WTC11 (cell line): Measurements from ENCODE around the gene ACTA1. TPM values are rescaled to one million over a fixed set of nuclear protein-coding genes. Genes with fewer than 3 reads are reported as not detected.

Experiments used
- ATAC-seq: fragments of 200-7000 bp; cut with Tn5 transposase; 2 replicates; pipeline ENCODE4 v1.10.0; 2021; ENCODE audit warnings: mild to moderate bottlenecking, moderate library complexity
- CTCF ChIA-PET: fragments of 300-600 bp; sonication (Branson Sonifier 250); formaldehyde crosslinking; loops from one replicate; lab custom pipeline; 2021; ENCODE audit warnings: antibody characterized with exemption; lab: Charles Lee
- POLR2A ChIA-PET: fragments of 350-600 bp; sonication (Branson Sonifier 250); formaldehyde crosslinking; loops from one replicate; lab custom pipeline; 2021; ENCODE audit warnings: antibody characterized with exemption; lab: Charles Lee
- DNase-seq: peaks from one replicate; pipeline ENCODE4 v3.0.0; 2021; ENCODE audit warnings: low spot score
- H3K27ac Mint-ChIP-seq: 2 replicates; pipeline ENCODE4 v1.8.0; 2021; ENCODE audit warnings: mixed read lengths
- H3K27me3 Mint-ChIP-seq: 2 replicates; pipeline ENCODE4 v1.8.0; 2021; ENCODE audit warnings: low read depth, mild to moderate bottlenecking, moderate library complexity, mixed read lengths
- H3K36me3 Mint-ChIP-seq: 2 replicates; pipeline ENCODE4 v1.8.0; 2021; ENCODE audit warnings: mixed read lengths
- H3K4me1 Mint-ChIP-seq: 2 replicates; pipeline ENCODE4 v1.8.0; 2022; ENCODE audit warnings: mixed read lengths
- H3K4me3 Mint-ChIP-seq: 2 replicates; pipeline ENCODE4 v1.8.0; 2021; ENCODE audit warnings: mild to moderate bottlenecking, moderate library complexity, mixed read lengths
- H3K9me3 Mint-ChIP-seq: 2 replicates; pipeline ENCODE4 v1.8.0; 2021; ENCODE audit warnings: mixed read lengths
- ARID4B ChIP-seq: sonication (generic); formaldehyde crosslinking; IDR thresholded peaks from 2 replicates; pipeline ENCODE4 v1.8.0; 2023; ENCODE audit warnings: missing genetic modification reagents, mild to moderate bottlenecking, borderline replicate concordance
- E2F5 ChIP-seq: sonication (generic); formaldehyde crosslinking; IDR thresholded peaks from 2 replicates; pipeline ENCODE4 v1.8.1; 2022; ENCODE audit warnings: mild to moderate bottlenecking, moderate library complexity, missing genetic modification reagents
- ELF4 ChIP-seq: sonication (generic); formaldehyde crosslinking; IDR thresholded peaks from 2 replicates; pipeline ENCODE4 v1.8.1; 2022; ENCODE audit warnings: low read depth, mild to moderate bottlenecking, moderate library complexity, missing genetic modification reagents
- FOXP1 ChIP-seq: sonication (generic); formaldehyde crosslinking; IDR thresholded peaks from 2 replicates; pipeline ENCODE4 v1.8.0; 2022; ENCODE audit warnings: missing genetic modification reagents, mild to moderate bottlenecking, moderate library complexity, borderline replicate concordance
- KAT7 ChIP-seq: sonication (generic); formaldehyde crosslinking; IDR thresholded peaks from 2 replicates; pipeline ENCODE4 v1.8.1; 2023; ENCODE audit warnings: missing genetic modification reagents, mild to moderate bottlenecking, borderline replicate concordance
- MAX ChIP-seq: sonication (generic); formaldehyde crosslinking; IDR thresholded peaks from 2 replicates; pipeline ENCODE4 v1.8.0; 2022; ENCODE audit warnings: mild to moderate bottlenecking, missing genetic modification reagents
- MXD4 ChIP-seq: fragments of 250-450 bp; sonication (Bioruptor Pico); IDR thresholded peaks from 2 replicates; pipeline ENCODE4 v1.8.0; 2021; ENCODE audit warnings: mild to moderate bottlenecking, moderate library complexity, borderline replicate concordance
- MYBL2 ChIP-seq: sonication (generic); formaldehyde crosslinking; IDR thresholded peaks from 2 replicates; pipeline ENCODE4 v1.8.1; 2023; ENCODE audit warnings: mild to moderate bottlenecking, moderate library complexity, missing genetic modification reagents
- PRDM15 ChIP-seq: sonication (generic); formaldehyde crosslinking; IDR thresholded peaks from 2 replicates; pipeline ENCODE4 v1.8.0; 2022; ENCODE audit warnings: missing genetic modification reagents
- PRRX2 ChIP-seq: fragments of 250-450 bp; sonication (Bioruptor Pico); IDR thresholded peaks from 2 replicates; pipeline ENCODE4 v1.8.0; 2021; ENCODE audit warnings: mild to moderate bottlenecking
- RELA ChIP-seq: sonication (generic); formaldehyde crosslinking; IDR thresholded peaks from 2 replicates; pipeline ENCODE4 v1.8.1; 2022; ENCODE audit warnings: missing genetic modification reagents, mild to moderate bottlenecking, borderline replicate concordance
- SMAD4 ChIP-seq: sonication (generic); formaldehyde crosslinking; IDR thresholded peaks from 2 replicates; pipeline ENCODE4 v1.8.0; 2022; ENCODE audit warnings: mild to moderate bottlenecking, missing genetic modification reagents
- TCF7 ChIP-seq: sonication (generic); formaldehyde crosslinking; IDR thresholded peaks from 2 replicates; pipeline ENCODE4 v1.8.0; 2022; ENCODE audit warnings: mild to moderate bottlenecking, low read depth, missing genetic modification reagents, moderate library complexity
- TEAD1 ChIP-seq: sonication (generic); formaldehyde crosslinking; IDR thresholded peaks from 2 replicates; pipeline ENCODE4 v1.8.0; 2022; ENCODE audit warnings: mild to moderate bottlenecking, missing genetic modification reagents
- ZNF138 ChIP-seq: sonication (generic); formaldehyde crosslinking; conservative IDR thresholded peaks from 2 replicates; pipeline ENCODE4 v1.8.1; 2022; ENCODE audit warnings: mild to moderate bottlenecking, moderate library complexity, missing genetic modification reagents
- ZNF219 ChIP-seq: sonication (generic); formaldehyde crosslinking; IDR thresholded peaks from 2 replicates; pipeline ENCODE4 v1.8.0; 2023; ENCODE audit warnings: missing genetic modification reagents, mild to moderate bottlenecking, borderline replicate concordance
- ZNF232 ChIP-seq: sonication (generic); formaldehyde crosslinking; IDR thresholded peaks from 2 replicates; pipeline ENCODE4 v1.8.0; 2022; ENCODE audit warnings: mild to moderate bottlenecking, missing genetic modification reagents
- ZNF423 ChIP-seq: fragments of 250-450 bp; sonication (Bioruptor Pico); IDR thresholded peaks from 2 replicates; pipeline ENCODE4 v2.1.2; 2022; ENCODE audit warnings: mild to moderate bottlenecking, moderate library complexity
- total RNA-seq: library from RNA; stranded (reverse); gene quantifications from 3 replicates; pipeline ENCODE4 v1.2.3, GENCODE V29; 2021

Gene ACTA1
- total RNA-seq, 1 experiment from 2014 or later, result 1.5 TPM

GRCh38 chr1:229408458-229409037 is 25.3 kb downstream of the ACTA1 start (continued):
- TF ChIP-seq RELA (no peak), PRRX2 (CRISPR knock-in tag) (no peak), ZNF232 (no peak), PRDM15 (CRISPR knock-in tag) (no peak), E2F5 (no peak), MXD4 (CRISPR knock-in tag) (no peak), ELF4 (CRISPR knock-in tag) (no peak)

GRCh38 chr1:229407206-229408026 is 26.5 kb downstream of the ACTA1 start:
- POLR2A ChIA-PET, result interaction anchor here (1.6 kb wide), 1 partner anchor 23 kb away, joined by 6 read pairs; no protein-coding TSS in a partner anchor
- no peak overlapping the region for H3K27ac Mint-ChIP-seq
- DNase-seq, result peak; percentile 32
- peak overlapping the region; percentile 85 for H3K4me3 Mint-ChIP-seq
- H3K27me3 Mint-ChIP-seq, result peaks cover 86% of the 10 kb centered on the region
- ATAC-seq, result peak; percentile 10
- H3K9me3 Mint-ChIP-seq, result no peaks in the 10 kb centered on the region
- peaks cover 37% of the 10 kb centered on the region for H3K4me1 Mint-ChIP-seq
- TF ChIP-seq MAX (CRISPR knock-in tag) (peak; percentile 58; the same call in 1 of the 2 replicates), ARID4B (CRISPR knock-in tag) (0 out of 2 replicates have a peak, but pooled peaks have one; percentile 25), KAT7 (CRISPR knock-in tag) (peak; percentile 68; the same call in 1 of the 2 replicates), TCF7 (CRISPR knock-in tag) (no peak), MYBL2 (CRISPR knock-in tag) (no peak), FOXP1 (CRISPR knock-in tag) (0 out of 2 replicates have a peak, but pooled peaks have one; percentile 12), SMAD4 (CRISPR knock-in tag) (0 out of 2 replicates have a peak, but pooled peaks have one; percentile 33), TEAD1 (CRISPR knock-in tag) (0 out of 2 replicates have a peak, but pooled peaks have one; percentile 31), ZNF219 (CRISPR knock-in tag) (0 out of 2 replicates have a peak, but pooled peaks have one; percentile 35), ZNF423 (CRISPR knock-in tag) (0 out of 2 replicates have a peak, but pooled peaks have one; percentile 41), ZNF138 (CRISPR knock-in tag) (no peak)
- TF ChIP-seq, all 79 proteins: peak for 8
- H3K36me3 Mint-ChIP-seq, result no peaks in the 10 kb centered on the region
- CTCF ChIA-PET, result interaction anchor here (0.5 to 1.8 kb wide), 9 partner anchors 9 to 1820 kb away, joined by 3 to 10 read pairs (median 4); no protein-coding TSS in a partner anchor
